ENCODE results near the gene AP5Z1.

Gene AP5Z1

GRCh38 chr7:4766666-4767519 lies 8.5 kb upstream of the AP5Z1 start:
- no peak for DNase-seq

GRCh38 chr7:4768597-4769569 lies 6.5 kb upstream of the AP5Z1 start:
- DNase-seq = no peak

- no peak for DNase-seq
Observed at GRCh38 chr7:4769761-4770160, 5.7 kb upstream of the AP5Z1 start.

- DNase-seq = no peak
Observed at GRCh38 chr7:4770886-4771285, 4.5 kb upstream of the AP5Z1 start.

GRCh38 chr7:4771737-4772136 lies 3.7 kb upstream of the AP5Z1 start:
- DNase-seq = no peak

GRCh38 chr7:4772306-4772705 lies 3.1 kb upstream of the AP5Z1 start:
- DNase-seq = no peak

- no peak for DNase-seq
Observed at GRCh38 chr7:4774007-4774406, 1.4 kb upstream of the AP5Z1 start.

- DNase-seq = peak; percentile 62 to 67
Observed at GRCh38 chr7:4774658-4775249, 669 bp upstream of the AP5Z1 start.

- DNase-seq = peak; percentile 12 to 34
Observed at GRCh38 chr7:4775848-4776623, 613 bp downstream of the AP5Z1 start.

- no peak for DNase-seq
Observed at GRCh38 chr7:4779118-4779517, 3.7 kb downstream of the AP5Z1 start.

- no peak for DNase-seq
Observed at GRCh38 chr7:4781366-4782069, 6.1 kb downstream of the AP5Z1 start.

GRCh38 chr7:4782333-4783291 lies 7.2 kb downstream of the AP5Z1 start:
- no peak for DNase-seq

- DNase-seq = no peak
Observed at GRCh38 chr7:4783292-4783652, 7.8 kb downstream of the AP5Z1 start.

GRCh38 chr7:4783762-4784351 lies 8.4 kb downstream of the AP5Z1 start:
- DNase-seq = no peak

- no peak for DNase-seq
Observed at GRCh38 chr7:4784799-4785198, 9.4 kb downstream of the AP5Z1 start.

GRCh38 chr7:4785371-4785770 lies 9.9 kb downstream of the AP5Z1 start:
- no peak for DNase-seq

- DNase-seq = no peak
Observed at GRCh38 chr7:4786015-4786414, 10.6 kb downstream of the AP5Z1 start.

GRCh38 chr7:4787541-4787940 lies 12.1 kb downstream of the AP5Z1 start:
- DNase-seq = no peak

GRCh38 chr7:4787947-4788626 lies 12.7 kb downstream of the AP5Z1 start:
- no peak for DNase-seq
